ENCODE measurements around the gene UNC45B.

The UNC45B gene

GRCh38 chr17:35154196-35155165, 6.9 kb downstream of the UNC45B start:
- Histone ChIP-seq H4K8ac (ENCODE audit: low read depth, low read length) (no peak overlapping the region), H2BK5ac (ENCODE audit: low read length) (no peak overlapping the region), H3K36me3 (replicated peaks in 1 of 2; ENCODE audit: control insufficient read depth in 2 of 2, insufficient read depth in 2 of 2, low read length in 2 of 2) (no peaks in the 10 kb centered on the region), H3K27ac (replicated peaks; ENCODE audit: low read length) (no peak overlapping the region), H2BK15ac (ENCODE audit: low read length) (no peak overlapping the region), H3K14ac (ENCODE audit: low read length) (peak overlapping the region; percentile 63), H3K79me1 (ENCODE audit: low read depth, low read length) (no peaks in the 10 kb centered on the region), H3K9ac (ENCODE audit: low read depth, low read length, poor library complexity) (no peak overlapping the region), H4K91ac (ENCODE audit: low read depth, low read length, poor library complexity) (no peak overlapping the region), H3K9me3 (replicated peaks in 1 of 2; ENCODE audit: control insufficient read depth in 2 of 2, insufficient read depth in 1 of 2, low read depth in 1 of 2, low read length in 2 of 2) (no peaks in the 10 kb centered on the region), H3K4me1 (ENCODE audit: control insufficient read depth in 2 of 2, insufficient read depth in 1 of 2, low read depth in 1 of 2, low read length in 2 of 2) (no peaks in the 10 kb centered on the region), H3K4me3 (ENCODE audit: low read length in 2 of 2) (no peak overlapping the region), H2AFZ (ENCODE audit: low read length) (no peak overlapping the region), H2BK120ac (ENCODE audit: low read depth, low read length) (no peak overlapping the region), H3K4ac (ENCODE audit: low read length) (no peak overlapping the region), H2BK12ac (ENCODE audit: low read length) (no peak overlapping the region), H3K18ac (ENCODE audit: low read length) (peak overlapping the region; percentile 44), H2AK5ac (ENCODE audit: low read depth, low read length) (no peak overlapping the region), H3K4me2 (ENCODE audit: insufficient read depth, low read length, poor library complexity, severe bottlenecking) (no peak overlapping the region), H3K23ac (ENCODE audit: low read depth, low read length, poor library complexity) (no peak overlapping the region), H3K27me3 (ENCODE audit: control insufficient read depth in 3 of 3, insufficient read depth in 3 of 3, low read depth in 1 of 3, low read length in 3 of 3) (peaks cover 0 to 8% (median 0%) of the 10 kb centered on the region in 3 experiments)
- WGBS, 2 donors (ENCODE audit: extremely low coverage in 2 of 2, insufficient read length in 2 of 2, insufficient replicate concordance in 1 of 2) = no CpG with 5 or more reads among the region's 13 CpGs
- DNase-seq (ENCODE audit: low spot score) = no peak

DNA sequence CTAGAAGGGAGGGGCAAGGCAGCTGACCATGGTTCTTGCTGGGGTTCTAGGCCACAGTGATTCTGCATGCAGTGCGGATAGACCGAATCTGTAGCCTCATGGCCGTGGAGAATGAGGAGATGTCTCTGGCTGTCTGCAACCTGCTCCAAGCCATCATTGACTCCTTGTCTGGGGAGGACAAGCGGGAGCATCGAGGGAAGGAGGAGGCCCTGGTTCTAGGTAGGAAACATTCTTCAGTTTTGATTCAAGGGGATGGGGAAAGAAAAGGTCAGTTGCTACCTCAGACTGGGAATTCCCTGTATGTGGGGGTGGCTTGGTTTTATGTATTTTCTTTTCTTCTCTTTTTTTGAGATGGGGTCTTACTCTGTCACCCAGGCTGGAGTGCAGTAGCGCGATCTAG, 7.6 kb downstream of the UNC45B start:
- H4K91ac ChIP-seq (ENCODE audit: low read depth, low read length, poor library complexity) = no peak overlapping the region
- no peak overlapping the region for H3K14ac ChIP-seq (ENCODE audit: low read length)
- H3K9me3 ChIP-seq (replicated peaks in 1 of 2; ENCODE audit: control insufficient read depth in 2 of 2, insufficient read depth in 1 of 2, low read depth in 1 of 2, low read length in 2 of 2) = no peaks in the 10 kb centered on the region
- no peak overlapping the region for H4K8ac ChIP-seq (ENCODE audit: low read depth, low read length)
- H3K27ac ChIP-seq (replicated peaks; ENCODE audit: low read length) = no peak overlapping the region
- no peaks in the 10 kb centered on the region for H3K79me1 ChIP-seq (ENCODE audit: low read depth, low read length)
- peak overlapping the region; percentile 21 for H3K23ac ChIP-seq (ENCODE audit: low read depth, low read length, poor library complexity)
- no peak overlapping the region for H2AFZ ChIP-seq (ENCODE audit: low read length)
- no peak overlapping the region for H3K4me2 ChIP-seq (ENCODE audit: insufficient read depth, low read length, poor library complexity, severe bottlenecking)
- H2BK12ac ChIP-seq (ENCODE audit: low read length) = no peak overlapping the region
- no peak overlapping the region for H2AK5ac ChIP-seq (ENCODE audit: low read depth, low read length)
- no peak overlapping the region for H3K4ac ChIP-seq (ENCODE audit: low read length)
- WGBS, 2 donors (ENCODE audit: extremely low coverage in 2 of 2, insufficient read length in 2 of 2, insufficient replicate concordance in 1 of 2) = no CpG with 5 or more reads among the region's 7 CpGs
- no peak overlapping the region for H3K9ac ChIP-seq (ENCODE audit: low read depth, low read length, poor library complexity)
- H2BK5ac ChIP-seq (ENCODE audit: low read length) = no peak overlapping the region
- H3K27me3 ChIP-seq (ENCODE audit: control insufficient read depth in 3 of 3, insufficient read depth in 3 of 3, low read depth in 1 of 3, low read length in 3 of 3) = peaks cover 0 to 14% (median 0%) of the 10 kb centered on the region in 3 experiments
- no peaks in the 10 kb centered on the region for H3K36me3 ChIP-seq (replicated peaks in 1 of 2; ENCODE audit: control insufficient read depth in 2 of 2, insufficient read depth in 2 of 2, low read length in 2 of 2)
- peak overlapping the region in 1 of 2 donors; percentile 11 for H3K4me3 ChIP-seq (ENCODE audit: low read length in 2 of 2)
- no peak overlapping the region for H2BK120ac ChIP-seq (ENCODE audit: low read depth, low read length)
- no peak for DNase-seq (ENCODE audit: low spot score)
- H2BK15ac ChIP-seq (ENCODE audit: low read length) = no peak overlapping the region
- no peaks in the 10 kb centered on the region for H3K4me1 ChIP-seq (ENCODE audit: control insufficient read depth in 2 of 2, insufficient read depth in 1 of 2, low read depth in 1 of 2, low read length in 2 of 2)
- H3K18ac ChIP-seq (ENCODE audit: low read length) = no peak overlapping the region

DNA sequence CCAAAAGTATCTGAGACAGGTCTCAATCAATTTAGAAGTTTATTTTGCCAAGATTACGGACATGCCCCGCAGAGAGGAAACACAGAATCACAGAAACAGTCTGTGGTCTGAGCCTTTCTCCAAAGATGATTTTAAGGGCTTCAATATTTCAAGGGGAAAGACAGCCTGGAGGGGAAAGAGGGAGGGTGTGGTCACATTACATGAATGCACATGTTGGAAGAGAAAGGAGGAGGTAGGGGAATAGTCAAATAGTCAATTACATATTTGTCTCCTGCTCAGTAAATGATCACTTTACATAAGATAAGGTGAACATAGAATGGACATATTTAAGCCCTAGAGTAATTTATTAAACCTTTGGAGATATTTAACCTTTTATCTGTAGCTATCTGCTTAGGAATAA, 12.3 kb downstream of the UNC45B start:
- H2BK120ac ChIP-seq (ENCODE audit: low read depth, low read length) = no peak overlapping the region
- H4K91ac ChIP-seq (ENCODE audit: low read depth, low read length, poor library complexity) = no peak overlapping the region
- H3K9me3 ChIP-seq (replicated peaks in 1 of 2; ENCODE audit: control insufficient read depth in 2 of 2, insufficient read depth in 1 of 2, low read depth in 1 of 2, low read length in 2 of 2) = no peaks in the 10 kb centered on the region
- H3K36me3 ChIP-seq (replicated peaks in 1 of 2; ENCODE audit: control insufficient read depth in 2 of 2, insufficient read depth in 2 of 2, low read length in 2 of 2) = no peaks in the 10 kb centered on the region
- H2AFZ ChIP-seq (ENCODE audit: low read length) = no peak overlapping the region
- H3K4me2 ChIP-seq (ENCODE audit: insufficient read depth, low read length, poor library complexity, severe bottlenecking) = no peak overlapping the region
- H3K23ac ChIP-seq (ENCODE audit: low read depth, low read length, poor library complexity) = no peak overlapping the region
- no peak overlapping the region for H2BK15ac ChIP-seq (ENCODE audit: low read length)
- no peak overlapping the region for H3K9ac ChIP-seq (ENCODE audit: low read depth, low read length, poor library complexity)
- no CpG with 5 or more reads among the region's 2 CpGs for WGBS, 2 donors (ENCODE audit: extremely low coverage in 2 of 2, insufficient read length in 2 of 2, insufficient replicate concordance in 1 of 2)
- no peak for DNase-seq (ENCODE audit: low spot score)
- no peak overlapping the region for H2BK12ac ChIP-seq (ENCODE audit: low read length)
- H3K27ac ChIP-seq (replicated peaks; ENCODE audit: low read length) = no peak overlapping the region
- H2AK5ac ChIP-seq (ENCODE audit: low read depth, low read length) = no peak overlapping the region
- no peak overlapping the region for H3K18ac ChIP-seq (ENCODE audit: low read length)
- H3K27me3 ChIP-seq (ENCODE audit: control insufficient read depth in 3 of 3, insufficient read depth in 3 of 3, low read depth in 1 of 3, low read length in 3 of 3) = peaks cover 0 to 30% (median 0%) of the 10 kb centered on the region in 3 experiments
- no peaks in the 10 kb centered on the region for H3K79me1 ChIP-seq (ENCODE audit: low read depth, low read length)
- no peak overlapping the region for H3K14ac ChIP-seq (ENCODE audit: low read length)
- no peaks in the 10 kb centered on the region for H3K4me1 ChIP-seq (ENCODE audit: control insufficient read depth in 2 of 2, insufficient read depth in 1 of 2, low read depth in 1 of 2, low read length in 2 of 2)
- no peak overlapping the region for H4K8ac ChIP-seq (ENCODE audit: low read depth, low read length)
- no peak overlapping the region for H3K4ac ChIP-seq (ENCODE audit: low read length)
- no peak overlapping the region for H2BK5ac ChIP-seq (ENCODE audit: low read length)
- no peak overlapping the region for H3K4me3 ChIP-seq (ENCODE audit: low read length in 2 of 2)

GRCh38 chr17:35160354-35161201, 13.0 kb downstream of the UNC45B start:
- H4K91ac ChIP-seq (ENCODE audit: low read depth, low read length, poor library complexity) = no peak overlapping the region
- no peaks in the 10 kb centered on the region for H3K79me1 ChIP-seq (ENCODE audit: low read depth, low read length)
- H3K9ac ChIP-seq (ENCODE audit: low read depth, low read length, poor library complexity) = no peak overlapping the region
- no peak overlapping the region for H3K27ac ChIP-seq (replicated peaks; ENCODE audit: low read length)
- no CpG with 5 or more reads among the region's 13 CpGs for WGBS, 2 donors (ENCODE audit: extremely low coverage in 2 of 2, insufficient read length in 2 of 2, insufficient replicate concordance in 1 of 2)
- no peaks in the 10 kb centered on the region for H3K36me3 ChIP-seq (replicated peaks in 1 of 2; ENCODE audit: control insufficient read depth in 2 of 2, insufficient read depth in 2 of 2, low read length in 2 of 2)
- H3K4me1 ChIP-seq (ENCODE audit: control insufficient read depth in 2 of 2, insufficient read depth in 1 of 2, low read depth in 1 of 2, low read length in 2 of 2) = no peaks in the 10 kb centered on the region
- no peak overlapping the region for H2BK15ac ChIP-seq (ENCODE audit: low read length)
- H2AK5ac ChIP-seq (ENCODE audit: low read depth, low read length) = no peak overlapping the region
- no peak overlapping the region for H2BK120ac ChIP-seq (ENCODE audit: low read depth, low read length)
- no peak overlapping the region for H2BK5ac ChIP-seq (ENCODE audit: low read length)
- H3K23ac ChIP-seq (ENCODE audit: low read depth, low read length, poor library complexity) = no peak overlapping the region
- no peak overlapping the region for H2BK12ac ChIP-seq (ENCODE audit: low read length)
- H3K4me2 ChIP-seq (ENCODE audit: insufficient read depth, low read length, poor library complexity, severe bottlenecking) = no peak overlapping the region
- no peak overlapping the region for H2AFZ ChIP-seq (ENCODE audit: low read length)
- H3K4ac ChIP-seq (ENCODE audit: low read length) = no peak overlapping the region
- H3K27me3 ChIP-seq (ENCODE audit: control insufficient read depth in 3 of 3, insufficient read depth in 3 of 3, low read depth in 1 of 3, low read length in 3 of 3) = peaks cover 0 to 30% (median 0%) of the 10 kb centered on the region in 3 experiments
- DNase-seq (ENCODE audit: low spot score) = no peak
- H3K18ac ChIP-seq (ENCODE audit: low read length) = no peak overlapping the region
- H3K14ac ChIP-seq (ENCODE audit: low read length) = no peak overlapping the region
- no peak overlapping the region for H3K4me3 ChIP-seq (ENCODE audit: low read length in 2 of 2)
- H3K9me3 ChIP-seq (replicated peaks in 1 of 2; ENCODE audit: control insufficient read depth in 2 of 2, insufficient read depth in 1 of 2, low read depth in 1 of 2, low read length in 2 of 2) = no peaks in the 10 kb centered on the region
- no peak overlapping the region for H4K8ac ChIP-seq (ENCODE audit: low read depth, low read length)

All from neuronal stem cell (in vitro differentiated cells).